Measurements from ENCODE around the gene C5AR1. TPM values are rescaled to one million over a fixed set of nuclear protein-coding genes. Genes with fewer than 3 reads are reported as not detected.
"Not testable (repeated sequence)": the region's sequence is repeated elsewhere in the genome, so short reads cannot be mapped to it uniquely, and the experiment has no call there.

C5AR1 gene
- total RNA-seq, 6 experiments from 2014 or later: 0.24 to 0.95 (median 0.35) TPM

GRCh38 chr19:47356900-47357299 lies 47.2 kb downstream of the C5AR1 start:
- Mint-ChIP-seq H3K4me1 (ENCODE audit: low read depth) (no peaks in the 10 kb centered on the region), H3K9me3 (no peaks in the 10 kb centered on the region), H3K27me3 (ENCODE audit: insufficient read depth) (no peaks in the 10 kb centered on the region; the same call in 1 of the 2 replicates), H3K4me3 (no peak overlapping the region), H3K36me3 (ENCODE audit: low read depth) (peaks cover 27% of the 10 kb centered on the region), H3K27ac (no peak overlapping the region)
- TF ChIP-seq, protein P1, sequence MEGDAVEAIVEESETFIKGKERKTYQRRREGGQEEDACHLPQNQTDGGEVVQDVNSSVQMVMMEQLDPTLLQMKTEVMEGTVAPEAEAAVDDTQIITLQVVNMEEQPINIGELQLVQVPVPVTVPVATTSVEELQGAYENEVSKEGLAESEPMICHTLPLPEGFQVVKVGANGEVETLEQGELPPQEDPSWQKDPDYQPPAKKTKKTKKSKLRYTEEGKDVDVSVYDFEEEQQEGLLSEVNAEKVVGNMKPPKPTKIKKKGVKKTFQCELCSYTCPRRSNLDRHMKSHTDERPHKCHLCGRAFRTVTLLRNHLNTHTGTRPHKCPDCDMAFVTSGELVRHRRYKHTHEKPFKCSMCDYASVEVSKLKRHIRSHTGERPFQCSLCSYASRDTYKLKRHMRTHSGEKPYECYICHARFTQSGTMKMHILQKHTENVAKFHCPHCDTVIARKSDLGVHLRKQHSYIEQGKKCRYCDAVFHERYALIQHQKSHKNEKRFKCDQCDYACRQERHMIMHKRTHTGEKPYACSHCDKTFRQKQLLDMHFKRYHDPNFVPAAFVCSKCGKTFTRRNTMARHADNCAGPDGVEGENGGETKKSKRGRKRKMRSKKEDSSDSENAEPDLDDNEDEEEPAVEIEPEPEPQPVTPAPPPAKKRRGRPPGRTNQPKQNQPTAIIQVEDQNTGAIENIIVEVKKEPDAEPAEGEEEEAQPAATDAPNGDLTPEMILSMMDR (IDR thresholded peaks at IDR 0.05): no peak
- no peak for DNase-seq

DNA sequence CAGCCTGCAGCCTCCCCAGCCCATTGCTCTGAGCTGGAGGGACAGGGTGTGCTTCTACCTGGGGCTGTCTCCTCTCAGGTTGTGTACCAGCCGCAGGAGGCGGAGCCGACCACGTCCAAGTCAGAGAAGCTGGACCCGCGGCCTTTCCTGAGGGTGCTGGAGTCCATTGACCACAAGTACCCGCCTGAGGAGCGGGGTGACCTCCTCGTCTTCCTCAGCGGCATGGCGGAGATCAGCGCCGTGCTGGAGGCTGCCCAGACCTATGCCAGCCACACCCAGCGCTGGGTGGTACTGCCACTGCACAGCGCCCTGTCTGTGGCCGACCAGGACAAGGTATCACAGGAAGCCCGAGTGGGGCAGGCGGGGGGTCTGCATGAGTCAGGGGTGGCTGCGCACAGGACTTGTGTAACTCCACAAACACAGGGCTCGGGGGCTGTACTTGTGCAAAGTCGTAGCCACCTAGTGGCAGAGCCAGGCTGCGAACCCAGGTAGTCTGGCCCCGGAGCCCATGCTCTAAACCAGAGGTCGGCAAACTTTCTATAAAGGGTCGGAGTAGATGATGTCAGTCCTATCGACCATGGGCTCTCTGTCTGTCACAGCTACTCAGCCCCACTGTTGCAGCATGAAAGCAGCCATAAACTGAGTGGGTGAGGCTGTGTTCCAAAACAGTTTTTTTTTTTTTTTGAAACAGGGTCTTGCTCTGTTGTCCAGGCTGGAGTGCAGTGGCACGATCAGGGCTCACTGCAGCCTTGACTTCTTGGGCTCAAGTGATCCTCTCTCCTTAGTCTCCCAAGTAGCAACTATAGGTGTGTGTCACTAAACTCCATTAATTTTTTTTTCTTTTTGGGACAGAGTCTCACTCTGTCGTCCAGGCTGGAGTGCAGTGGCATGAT lies 48.4 kb downstream of the C5AR1 start:
- Mint-ChIP-seq H3K36me3 (ENCODE audit: low read depth) (peaks cover 16% of the 10 kb centered on the region), H3K4me3 (no peak overlapping the region), H3K4me1 (ENCODE audit: low read depth) (no peaks in the 10 kb centered on the region), H3K9me3 (no peaks in the 10 kb centered on the region), H3K27ac (no peak overlapping the region), H3K27me3 (ENCODE audit: insufficient read depth) (no peaks in the 10 kb centered on the region; the same call in 1 of the 2 replicates)
- DNase-seq: no peak
- TF ChIP-seq, protein P1 (IDR thresholded peaks at IDR 0.05): peak; percentile 60

GRCh38 chr19:47358936-47359335 lies 49.3 kb downstream of the C5AR1 start:
- DNase-seq: no peak
- H3K27me3 Mint-ChIP-seq (ENCODE audit: insufficient read depth): no peaks in the 10 kb centered on the region; the same call in none of the 2 replicates
- H3K4me3 Mint-ChIP-seq: no peak overlapping the region
- peaks cover 4% of the 10 kb centered on the region for H3K4me1 Mint-ChIP-seq (ENCODE audit: low read depth)
- no peaks in the 10 kb centered on the region for H3K9me3 Mint-ChIP-seq
- TF ChIP-seq, protein P1 (IDR thresholded peaks at IDR 0.05): no peak
- peaks cover 18% of the 10 kb centered on the region for H3K36me3 Mint-ChIP-seq (ENCODE audit: low read depth)
- no peak overlapping the region for H3K27ac Mint-ChIP-seq

DNA sequence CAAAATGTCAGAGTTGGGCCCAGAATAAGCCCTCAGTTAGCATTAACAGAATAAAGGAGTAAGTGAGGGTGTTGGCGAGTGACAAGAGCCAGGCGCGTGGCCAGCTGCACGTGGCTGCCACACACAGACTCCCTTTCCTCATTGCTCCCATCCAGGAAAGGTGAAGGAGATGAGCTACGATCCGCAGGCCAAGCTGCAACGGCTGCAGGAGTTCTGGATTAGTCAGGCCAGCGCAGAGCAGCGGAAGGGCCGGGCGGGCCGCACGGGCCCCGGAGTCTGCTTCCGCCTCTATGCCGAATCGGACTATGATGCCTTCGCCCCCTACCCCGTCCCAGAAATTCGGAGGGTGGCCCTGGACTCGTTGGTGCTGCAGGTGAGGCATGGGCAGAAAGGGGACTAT lies 52.7 kb downstream of the C5AR1 start:
- TF ChIP-seq, protein P1 (IDR thresholded peaks at IDR 0.05): no peak
- H3K27me3 Mint-ChIP-seq (ENCODE audit: insufficient read depth): no peaks in the 10 kb centered on the region; the same call in none of the 2 replicates
- H3K36me3 Mint-ChIP-seq (ENCODE audit: low read depth): peaks cover 22% of the 10 kb centered on the region
- no peak for DNase-seq
- H3K27ac Mint-ChIP-seq: no peak overlapping the region
- H3K9me3 Mint-ChIP-seq: no peaks in the 10 kb centered on the region
- H3K4me1 Mint-ChIP-seq (ENCODE audit: low read depth): peaks cover 8% of the 10 kb centered on the region
- no peak overlapping the region for H3K4me3 Mint-ChIP-seq

- H3K27me3 Mint-ChIP-seq (ENCODE audit: insufficient read depth): no peaks in the 10 kb centered on the region; the same call in none of the 2 replicates
- TF ChIP-seq, protein P1 (IDR thresholded peaks at IDR 0.05): no peak
- no peak overlapping the region for H3K27ac Mint-ChIP-seq
- DNase-seq: peak; percentile 9
- no peaks in the 10 kb centered on the region for H3K9me3 Mint-ChIP-seq
- H3K36me3 Mint-ChIP-seq (ENCODE audit: low read depth): peaks cover 23% of the 10 kb centered on the region
- no peak overlapping the region for H3K4me3 Mint-ChIP-seq
- H3K4me1 Mint-ChIP-seq (ENCODE audit: low read depth): peaks cover 8% of the 10 kb centered on the region
Measured at GRCh38 chr19:47363758-47364531, 54.3 kb downstream of the C5AR1 start.

DNA sequence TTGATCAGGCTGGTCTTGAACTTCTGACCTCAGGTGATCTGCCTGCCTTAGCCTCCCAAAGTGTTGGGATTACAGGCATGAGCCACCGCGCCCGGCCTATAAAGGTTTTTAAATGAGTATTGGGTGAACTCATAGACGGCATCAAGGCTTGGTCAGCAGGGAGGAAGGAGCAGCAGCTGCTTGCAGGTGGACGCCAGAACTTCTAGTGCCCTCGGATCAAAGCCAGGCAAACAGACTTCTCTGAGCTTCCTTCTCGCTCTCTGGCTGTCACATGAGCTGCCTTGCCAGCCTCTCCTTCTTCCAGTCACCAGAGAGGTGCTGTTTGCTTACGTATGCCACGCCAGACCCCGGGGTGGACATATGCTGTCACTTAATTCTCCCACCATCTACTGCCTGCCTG lies 55.8 kb downstream of the C5AR1 start:
- peaks cover 22% of the 10 kb centered on the region for H3K4me1 Mint-ChIP-seq (ENCODE audit: low read depth)
- H3K4me3 Mint-ChIP-seq, H3K27ac Mint-ChIP-seq: not testable (repeated sequence)

More for the DNA sequence above, 55.8 kb downstream of the C5AR1 start:
- peaks cover 27% of the 10 kb centered on the region for H3K36me3 Mint-ChIP-seq (ENCODE audit: low read depth)
- DNase-seq; H3K9me3 Mint-ChIP-seq; H3K27me3 Mint-ChIP-seq (ENCODE audit: insufficient read depth): not testable (repeated sequence)

Data from HFFc6 (cell line).